ENCODE data around the gene MORC1.

Gene MORC1

GRCh38 chr3:108936924-108937689 lies 180.8 kb downstream of the MORC1 start:
- DNase-seq (ENCODE audit: low spot score) = no peak

- DNase-seq (ENCODE audit: low spot score) = no peak
Observed at GRCh38 chr3:108931035-108931434, 186.9 kb downstream of the MORC1 start.

- no peak for DNase-seq (ENCODE audit: low spot score)
Observed at GRCh38 chr3:108918866-108919265, 199.1 kb downstream of the MORC1 start.

- DNase-seq (ENCODE audit: low spot score) = peak; percentile 53
Observed at GRCh38 chr3:108914774-108915641, 202.9 kb downstream of the MORC1 start.

GRCh38 chr3:108909799-108910198 lies 208.1 kb downstream of the MORC1 start:
- no peak for DNase-seq (ENCODE audit: low spot score)
